H1 (cell line): Measurements from ENCODE around the gene OR8B12. TPM values are rescaled to one million over a fixed set of nuclear protein-coding genes. Genes with fewer than 3 reads are reported as not detected.

Experiments
- CTCF ChIA-PET: fragments of 300-600 bp; sonication (Branson Sonifier 250); formaldehyde crosslinking; loops from one replicate; lab custom pipeline; 2021; ENCODE audit not compliant: partially characterized antibody; lab: Charles Lee
- POLR2A ChIA-PET: fragments of 300-600 bp; sonication (Branson Sonifier 250); formaldehyde crosslinking; loops from one replicate; lab custom pipeline; 2021; ENCODE audit warnings: inconsistent platforms; ENCODE audit not compliant: partially characterized antibody; lab: Charles Lee
- DNase-seq, 2 experiments: peaks; one replicate each; pipeline versions ENCODE4 v3.0.0 to v3.0.0-alpha.2; 2010 to 2022; ENCODE audit warnings: low spot score in 2 of 2, low read depth in 1 of 2, mixed read lengths in 1 of 2
- FAIRE-seq: peaks from 2 replicates; lab custom pipeline; 2011; peaks lifted over from hg19 to GRCh38; lab: Jason Lieb, UNC
- H2AFZ ChIP-seq: 2 replicates; pipeline ENCODE4 v1.8.1; 2012; ENCODE audit warnings: low read length, inconsistent platforms
- H2AK5ac ChIP-seq: 2 replicates; pipeline ENCODE4 v1.6.1; 2013; ENCODE audit warnings: low read depth, low read length
- H2BK120ac ChIP-seq: replicated peaks from 2 replicates; pipeline ENCODE3; 2013; ENCODE audit warnings: low read depth, low read length, inconsistent platforms
- H2BK12ac ChIP-seq: 2 replicates; pipeline ENCODE4 v1.6.1; 2013; ENCODE audit warnings: low read depth, low read length
- H2BK15ac ChIP-seq: 2 replicates; pipeline ENCODE4 v1.6.1; 2013; ENCODE audit warnings: low read length
- H2BK20ac ChIP-seq: 2 replicates; pipeline ENCODE4 v1.6.1; 2013; ENCODE audit warnings: low read length
- H2BK5ac ChIP-seq: 2 replicates; pipeline ENCODE4 v1.6.1; 2013; ENCODE audit warnings: low read depth, low read length
- H3K14ac ChIP-seq: 2 replicates; pipeline ENCODE4 v1.6.1; 2013; ENCODE audit warnings: inconsistent platforms; ENCODE audit not compliant: insufficient read length
- H3K18ac ChIP-seq: 2 replicates; pipeline ENCODE4 v1.6.1; 2013; ENCODE audit warnings: low read length; ENCODE audit errors: extremely low read depth
- H3K23ac ChIP-seq: 2 replicates; pipeline ENCODE4 v1.6.1; 2013; ENCODE audit warnings: inconsistent platforms; ENCODE audit not compliant: insufficient read length
- H3K23me2 ChIP-seq: 2 replicates; pipeline ENCODE4 v1.6.1; 2013; ENCODE audit warnings: low read depth, low read length
- H3K27ac ChIP-seq: 2 replicates; pipeline ENCODE4 v1.6.1; 2011; ENCODE audit warnings: low read depth, low read length, inconsistent platforms
- H3K27me3 ChIP-seq, 4 experiments: replicated peaks in 1 of 4; 1 replicate in 1 of 4; 2 replicates in 3 of 4; pipeline versions ENCODE4 v1.6.1 to v1.8.1; 2011 to 2013; ENCODE audit warnings: low read length in 3 of 4, mild to moderate bottlenecking in 3 of 4, inconsistent platforms in 2 of 4, mixed read lengths in 2 of 4, moderate library complexity in 1 of 4; ENCODE audit not compliant: control insufficient read depth in 3 of 4, insufficient read depth in 3 of 4; ENCODE audit errors: extremely low read depth in 1 of 4
- H3K36me3 ChIP-seq, 4 experiments: 2 replicates each; pipeline versions ENCODE4 v1.6.1 to v1.8.1; 2011 to 2013; ENCODE audit warnings: mild to moderate bottlenecking in 4 of 4, low read length in 3 of 4, moderate library complexity in 2 of 4, control low read depth in 1 of 4, inconsistent platforms in 1 of 4; ENCODE audit not compliant: insufficient read depth in 4 of 4, control insufficient read depth in 2 of 4
- H3K4ac ChIP-seq: replicated peaks from 2 replicates; pipeline ENCODE3; 2013; ENCODE audit warnings: low read length, low read depth, mixed read lengths, inconsistent platforms; ENCODE audit not compliant: insufficient read length
- H3K4me1 ChIP-seq, 4 experiments: replicated peaks in 1 of 4; 1 replicate in 1 of 4; 2 replicates in 3 of 4; pipeline versions ENCODE4 v1.6.1 to v1.8.1; 2011 to 2013; ENCODE audit warnings: low read length in 3 of 4, inconsistent platforms in 2 of 4, mixed read lengths in 1 of 4; ENCODE audit not compliant: insufficient read depth in 4 of 4, control insufficient read depth in 3 of 4
- H3K4me2 ChIP-seq, 2 experiments: 2 replicates each; pipeline versions ENCODE4 v1.6.1 to v1.8.1; 2011 to 2013; ENCODE audit warnings: low read depth in 2 of 2, low read length in 2 of 2, control low read depth in 1 of 2, inconsistent platforms in 1 of 2, mild to moderate bottlenecking in 1 of 2; ENCODE audit not compliant: insufficient read depth in 1 of 2
- H3K4me3 ChIP-seq, 4 experiments: fragments of 200-600, 300-600 bp in 1 of 4; sonication (generic), shearing (Covaris generic), sonication (Bioruptor Twin) in 1 of 4; 2 replicates each; pipeline versions ENCODE4 v1.5.1 to v1.8.1; 2011 to 2016; ENCODE audit warnings: low read length in 4 of 4, low read depth in 3 of 4, control low read depth in 2 of 4, inconsistent platforms in 2 of 4, mild to moderate bottlenecking in 2 of 4, mixed read lengths in 1 of 4, moderate library complexity in 1 of 4; ENCODE audit not compliant: insufficient read depth in 2 of 4; ENCODE audit errors: extremely low read depth in 1 of 4
- H3K56ac ChIP-seq: replicated peaks from 2 replicates; pipeline ENCODE3; 2013; ENCODE audit warnings: low read depth, mild to moderate bottlenecking, mixed read lengths, low read length, inconsistent platforms; ENCODE audit not compliant: insufficient read length
- H3K79me1 ChIP-seq: 2 replicates; pipeline ENCODE4 v1.6.1; 2013; ENCODE audit warnings: low read depth, low read length, control low read depth
- H3K79me2 ChIP-seq, 2 experiments: 2 replicates each; pipeline versions ENCODE4 v1.6.1 to v1.8.1; 2012 to 2013; ENCODE audit warnings: low read length in 2 of 2, mild to moderate bottlenecking in 2 of 2, inconsistent platforms in 1 of 2; ENCODE audit not compliant: insufficient read depth in 2 of 2, control insufficient read depth in 1 of 2
- H3K9ac ChIP-seq, 4 experiments: replicated peaks in 1 of 4; 1 replicate in 1 of 4; 2 replicates in 3 of 4; pipeline versions ENCODE4 v1.6.1 to v1.8.1; 2011 to 2013; ENCODE audit warnings: low read depth in 3 of 4, low read length in 3 of 4, control low read depth in 2 of 4, mild to moderate bottlenecking in 2 of 4, moderate library complexity in 2 of 4, inconsistent platforms in 1 of 4; ENCODE audit errors: extremely low read depth in 1 of 4
- H3K9me3 ChIP-seq, 2 experiments: 2 replicates each; pipeline versions ENCODE4 v1.6.1 to v1.8.1; 2012 to 2013; ENCODE audit warnings: mild to moderate bottlenecking in 2 of 2, moderate library complexity in 2 of 2, control low read depth in 1 of 2, inconsistent platforms in 1 of 2, low read depth in 1 of 2, low read length in 1 of 2, mixed read lengths in 1 of 2; ENCODE audit not compliant: insufficient read depth in 2 of 2
- H4K20me1 ChIP-seq, 2 experiments: replicated peaks in 1 of 2; 2 replicates each; pipeline versions ENCODE3 to v1.8.1; 2011 to 2013; ENCODE audit warnings: inconsistent platforms in 2 of 2, low read length in 2 of 2, mild to moderate bottlenecking in 1 of 2; ENCODE audit not compliant: insufficient read depth in 2 of 2, control insufficient read depth in 1 of 2
- H4K5ac ChIP-seq: 2 replicates; pipeline ENCODE4 v1.6.1; 2013; ENCODE audit warnings: low read length, low read depth, mixed read lengths, inconsistent platforms; ENCODE audit not compliant: insufficient read length
- H4K8ac ChIP-seq: 2 replicates; pipeline ENCODE4 v1.8.0; 2013; ENCODE audit warnings: mild to moderate bottlenecking, moderate library complexity, low read length, inconsistent platforms; ENCODE audit not compliant: insufficient read depth; ENCODE audit errors: extremely low read depth
- H4K91ac ChIP-seq: replicated peaks from 2 replicates; pipeline ENCODE3; 2013; ENCODE audit warnings: low read length, mixed read lengths, inconsistent platforms; ENCODE audit not compliant: insufficient read length
- CTBP2 ChIP-seq: IDR thresholded peaks from 2 replicates; pipeline ENCODE4 v1.7.0; 2011; ENCODE audit warnings: borderline replicate concordance, mild to moderate bottlenecking, moderate library complexity, mixed read lengths, low read length; ENCODE audit not compliant: insufficient read depth, insufficient read length
- EP300 ChIP-seq, 2 experiments: IDR thresholded peaks; 1 replicate in 1 of 2; 2 replicates in 1 of 2; pipeline ENCODE4 v1.6.1; 2011 to 2012; ENCODE audit warnings: low read depth in 2 of 2, low read length in 2 of 2, mild to moderate bottlenecking in 2 of 2, borderline replicate concordance in 1 of 2, inconsistent platforms in 1 of 2, moderate library complexity in 1 of 2
- GABPA ChIP-seq: IDR thresholded peaks from 2 replicates; pipeline ENCODE4 v1.6.1; 2011; ENCODE audit warnings: mild to moderate bottlenecking, low read length, moderate library complexity, borderline replicate concordance; ENCODE audit not compliant: insufficient read depth
- KDM5A ChIP-seq: fragments of 200-600 bp; IDR thresholded peaks from 2 replicates; pipeline ENCODE4 v1.7.1; 2012; ENCODE audit warnings: mild to moderate bottlenecking, low read length, inconsistent platforms, mixed read lengths
- SUZ12 ChIP-seq: fragments of 200-600 bp; sonication (generic); IDR thresholded peaks from 2 replicates; pipeline ENCODE4 v1.6.1; 2012; ENCODE audit warnings: mild to moderate bottlenecking, inconsistent platforms, low read length, moderate library complexity, mixed read lengths
- TAF1 ChIP-seq: IDR thresholded peaks from 2 replicates; pipeline ENCODE4 v1.6.1; 2011; ENCODE audit warnings: mild to moderate bottlenecking, low read depth, low read length
- TBP ChIP-seq: IDR thresholded peaks from 2 replicates; pipeline ENCODE4 v1.6.1; 2011; ENCODE audit warnings: low read depth, low read length, improper control_type of control experiment
- WGBS, 2 experiments: shearing (Covaris generic) in 1 of 2; methylation state at CpG; one replicate each; pipeline versions ENCODE4 v1.1.6 to v1.1.7; 2013 to 2015; ENCODE audit warnings: low lambda C conversion rate in 2 of 2, mixed read lengths in 2 of 2, inconsistent platforms in 1 of 2, low coverage in 1 of 2, missing lambda C conversion rate in 1 of 2; ENCODE audit not compliant: insufficient replicate concordance in 2 of 2, insufficient coverage in 1 of 2, insufficient read length in 1 of 2; ENCODE audit errors: extremely low coverage in 1 of 2, missing lambda C conversion rate in 1 of 2; 5-methylcytosine and 5-hydroxymethylcytosine counted together
- polyA plus RNA-seq, 7 experiments: library from polyadenylated mRNA; depleted of rRNA in 3 of 7; stranded (reverse) in 5 of 7; unstranded in 2 of 7; fragments of >200 nt in 5 of 7; fragments of 200-250 nt in 2 of 7; gene quantifications; 1 replicate in 5 of 7; 2 replicates in 1 of 7; 4 replicates in 1 of 7; pipeline versions ENCODE4 v1.2.1 to v1.2.3, GENCODE V29; 2011 to 2013; ENCODE audit warnings: missing spikeins in 2 of 7, mixed read lengths in 2 of 7
- total RNA-seq: library from RNA; stranded (reverse); fragmentation: NEBNext Ultra II Directional; extraction: Animal tissue kit (Norgen Biotek cat#: 25700); gene quantifications from 2 replicates; pipeline ENCODE4 v1.2.1, GENCODE V29; 2021
- TF ChIP-seq, protein P1 (sequence below): IDR thresholded peaks from 2 replicates; pipeline ENCODE4 v1.6.1; 2011; ENCODE audit warnings: low read depth, mild to moderate bottlenecking, low read length; ENCODE audit not compliant: insufficient read depth
- TF ChIP-seq, protein P2 (sequence below), 3 experiments: IDR thresholded peaks; 1 replicate in 2 of 3; 2 replicates in 1 of 3; pipeline versions ENCODE4 v1.5.1 to v1.6.1; 2011; ENCODE audit warnings: low read length in 3 of 3, mild to moderate bottlenecking in 3 of 3, inconsistent platforms in 2 of 3, low read depth in 1 of 3, moderate library complexity in 1 of 3; ENCODE audit not compliant: insufficient read depth in 1 of 3; ENCODE audit errors: control extremely low read depth in 1 of 3

The OR8B12 gene
- total and polyA plus RNA-seq, 2 of the 8 experiments (the other 6 are each of a cell fraction or from before 2014, with no cell fraction given), result not detected

DNA sequence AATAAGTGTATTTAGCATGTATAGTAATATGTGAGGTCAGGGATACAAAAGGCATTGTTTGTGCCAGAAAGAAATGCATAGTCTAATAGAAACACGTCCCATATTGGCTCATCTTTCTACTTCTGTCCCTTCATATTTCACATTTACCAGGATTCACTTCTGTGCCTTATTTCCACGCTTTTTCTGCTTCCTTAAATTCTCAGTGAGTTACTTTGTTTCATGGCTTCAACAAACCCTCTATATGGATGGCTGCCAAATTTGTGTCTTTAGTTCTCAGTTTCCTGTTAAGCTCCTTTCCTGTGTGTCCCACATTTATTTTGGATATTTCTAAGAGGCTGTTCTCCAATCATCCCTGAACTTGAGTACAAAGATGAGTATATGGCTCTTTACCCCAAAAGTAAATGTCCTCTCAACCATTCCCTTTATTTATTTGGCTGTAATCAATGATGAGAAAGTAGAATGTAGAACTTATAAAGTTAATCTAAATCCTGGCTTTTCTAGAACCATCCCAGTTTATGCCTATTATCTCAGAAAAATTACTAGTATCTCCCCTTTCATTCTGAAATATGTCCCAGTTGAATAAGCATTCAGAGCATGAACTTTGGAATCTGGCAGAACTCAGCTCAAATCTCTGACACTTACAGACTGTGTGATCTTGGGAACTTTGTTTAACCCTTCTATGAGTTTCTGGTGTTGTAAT, 23.5 kb downstream of the OR8B12 start:
- Histone ChIP-seq H4K5ac (no peak overlapping the region), H3K23ac (no peak overlapping the region), H3K36me3 (no peaks in the 10 kb centered on the region), H3K79me2 (no peaks in the 10 kb centered on the region), H4K8ac (no peak overlapping the region), H2BK12ac (no peak overlapping the region), H3K23me2 (no peaks in the 10 kb centered on the region), H3K56ac (no peak overlapping the region), H3K9ac (no peak overlapping the region), H2AK5ac (no peak overlapping the region), H3K79me1 (no peaks in the 10 kb centered on the region), H3K4me3 (no peak overlapping the region), H3K14ac (no peak overlapping the region), H3K4me2 (no peak overlapping the region), H4K20me1 (no peaks in the 10 kb centered on the region), H3K9me3 (no peaks in the 10 kb centered on the region), H3K27ac (no peak overlapping the region), H2AFZ (no peak overlapping the region), H2BK20ac (no peak overlapping the region), H3K18ac (no peak overlapping the region), H2BK120ac (no peak overlapping the region), H4K91ac (no peak overlapping the region), H3K27me3 (no peaks in the 10 kb centered on the region; a peak in 1 of 7 replicates), H3K4me1 (no peaks in the 10 kb centered on the region), H2BK5ac (no peak overlapping the region), H3K4ac (no peak overlapping the region), H2BK15ac (no peak overlapping the region)
- WGBS, 2 experiments, result 87% methylated on average over 2 of the region's 2 CpGs; no CpG with 5 or more reads in 1 of the 2 experiments
- no peak for FAIRE-seq
- no peak for DNase-seq
- ChIA-PET POLR2A (no interaction called here), CTCF (interaction anchor here (1.1 kb wide), 1 partner anchor 17 kb away, joined by 5 read pairs; no protein-coding TSS in a partner anchor)
- TF ChIP-seq KDM5A (no peak), TAF1 (no peak), GABPA (no peak), EP300 (IDR thresholded peaks at IDR 0.05; ENCODE audit: borderline replicate concordance in 1 of 2, low read depth in 2 of 2, low read length in 2 of 2) (no peak), SUZ12 (no peak), TBP (no peak), CTBP2 (no peak)
- TF ChIP-seq, protein P1, sequence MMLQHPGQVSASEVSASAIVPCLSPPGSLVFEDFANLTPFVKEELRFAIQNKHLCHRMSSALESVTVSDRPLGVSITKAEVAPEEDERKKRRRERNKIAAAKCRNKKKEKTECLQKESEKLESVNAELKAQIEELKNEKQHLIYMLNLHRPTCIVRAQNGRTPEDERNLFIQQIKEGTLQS, result no peak
- TF ChIP-seq, protein P2, sequence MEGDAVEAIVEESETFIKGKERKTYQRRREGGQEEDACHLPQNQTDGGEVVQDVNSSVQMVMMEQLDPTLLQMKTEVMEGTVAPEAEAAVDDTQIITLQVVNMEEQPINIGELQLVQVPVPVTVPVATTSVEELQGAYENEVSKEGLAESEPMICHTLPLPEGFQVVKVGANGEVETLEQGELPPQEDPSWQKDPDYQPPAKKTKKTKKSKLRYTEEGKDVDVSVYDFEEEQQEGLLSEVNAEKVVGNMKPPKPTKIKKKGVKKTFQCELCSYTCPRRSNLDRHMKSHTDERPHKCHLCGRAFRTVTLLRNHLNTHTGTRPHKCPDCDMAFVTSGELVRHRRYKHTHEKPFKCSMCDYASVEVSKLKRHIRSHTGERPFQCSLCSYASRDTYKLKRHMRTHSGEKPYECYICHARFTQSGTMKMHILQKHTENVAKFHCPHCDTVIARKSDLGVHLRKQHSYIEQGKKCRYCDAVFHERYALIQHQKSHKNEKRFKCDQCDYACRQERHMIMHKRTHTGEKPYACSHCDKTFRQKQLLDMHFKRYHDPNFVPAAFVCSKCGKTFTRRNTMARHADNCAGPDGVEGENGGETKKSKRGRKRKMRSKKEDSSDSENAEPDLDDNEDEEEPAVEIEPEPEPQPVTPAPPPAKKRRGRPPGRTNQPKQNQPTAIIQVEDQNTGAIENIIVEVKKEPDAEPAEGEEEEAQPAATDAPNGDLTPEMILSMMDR (IDR thresholded peaks at IDR 0.05; ENCODE audit: control extremely low read depth in 1 of 3, insufficient read depth in 1 of 3, low read depth in 1 of 3, low read length in 3 of 3), result no peak
